NCI-H1417 (cell line): ENCODE results near the gene ADGRF3.
"Not testable (repeated sequence)": the region's sequence is repeated elsewhere in the genome, so short reads cannot be mapped to it uniquely, and the experiment has no call there.

Source experiments
- DNase-seq, 3 experiments: peaks; one replicate each; lab custom pipeline; 2025; lab: John Stamatoyannopoulos, UW

ADGRF3 gene, protein sequence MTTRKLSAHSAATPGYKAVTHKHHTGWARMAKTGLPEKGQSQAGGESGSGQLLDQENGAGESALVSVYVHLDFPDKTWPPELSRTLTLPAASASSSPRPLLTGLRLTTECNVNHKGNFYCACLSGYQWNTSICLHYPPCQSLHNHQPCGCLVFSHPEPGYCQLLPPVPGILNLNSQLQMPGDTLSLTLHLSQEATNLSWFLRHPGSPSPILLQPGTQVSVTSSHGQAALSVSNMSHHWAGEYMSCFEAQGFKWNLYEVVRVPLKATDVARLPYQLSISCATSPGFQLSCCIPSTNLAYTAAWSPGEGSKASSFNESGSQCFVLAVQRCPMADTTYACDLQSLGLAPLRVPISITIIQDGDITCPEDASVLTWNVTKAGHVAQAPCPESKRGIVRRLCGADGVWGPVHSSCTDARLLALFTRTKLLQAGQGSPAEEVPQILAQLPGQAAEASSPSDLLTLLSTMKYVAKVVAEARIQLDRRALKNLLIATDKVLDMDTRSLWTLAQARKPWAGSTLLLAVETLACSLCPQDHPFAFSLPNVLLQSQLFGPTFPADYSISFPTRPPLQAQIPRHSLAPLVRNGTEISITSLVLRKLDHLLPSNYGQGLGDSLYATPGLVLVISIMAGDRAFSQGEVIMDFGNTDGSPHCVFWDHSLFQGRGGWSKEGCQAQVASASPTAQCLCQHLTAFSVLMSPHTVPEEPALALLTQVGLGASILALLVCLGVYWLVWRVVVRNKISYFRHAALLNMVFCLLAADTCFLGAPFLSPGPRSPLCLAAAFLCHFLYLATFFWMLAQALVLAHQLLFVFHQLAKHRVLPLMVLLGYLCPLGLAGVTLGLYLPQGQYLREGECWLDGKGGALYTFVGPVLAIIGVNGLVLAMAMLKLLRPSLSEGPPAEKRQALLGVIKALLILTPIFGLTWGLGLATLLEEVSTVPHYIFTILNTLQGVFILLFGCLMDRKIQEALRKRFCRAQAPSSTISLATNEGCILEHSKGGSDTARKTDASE

DNA sequence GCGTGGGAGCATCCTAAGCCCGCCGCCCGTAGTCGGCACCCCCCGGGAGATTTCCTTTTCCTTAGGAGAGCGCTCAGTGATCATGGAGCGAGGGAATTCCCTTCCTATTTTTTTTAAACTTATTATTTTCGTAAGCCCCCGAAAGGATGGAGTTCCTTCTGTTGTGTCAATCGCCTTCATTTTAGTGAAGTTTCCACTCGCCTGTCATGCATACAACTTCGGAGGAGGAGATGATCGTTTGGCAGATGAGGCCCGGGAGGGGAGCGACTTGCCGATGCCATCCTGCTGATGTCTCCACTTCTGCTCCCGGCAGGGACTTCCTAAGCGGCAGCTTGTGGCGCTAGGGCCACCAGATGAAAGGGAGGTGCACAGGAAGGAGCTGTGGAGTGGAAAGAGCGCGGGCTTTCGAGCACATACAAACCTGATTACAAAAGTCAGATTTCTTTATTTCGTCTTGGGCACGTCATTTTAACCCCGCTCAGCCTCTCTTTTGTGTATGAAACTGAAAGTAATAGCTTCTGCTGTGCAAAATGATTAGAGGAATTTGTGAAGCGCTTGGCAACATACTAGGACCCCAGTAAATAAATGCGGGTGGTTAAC lies at the start of gene ADGRF3:
Gene ADGRF3, minus strand, starts transcription at position 336 of the 600 bp plus-strand sequence. CDS start 555 bp downstream, outside the sequence.
- peak; percentile 75 to 86 (median 78) for DNase-seq

DNA sequence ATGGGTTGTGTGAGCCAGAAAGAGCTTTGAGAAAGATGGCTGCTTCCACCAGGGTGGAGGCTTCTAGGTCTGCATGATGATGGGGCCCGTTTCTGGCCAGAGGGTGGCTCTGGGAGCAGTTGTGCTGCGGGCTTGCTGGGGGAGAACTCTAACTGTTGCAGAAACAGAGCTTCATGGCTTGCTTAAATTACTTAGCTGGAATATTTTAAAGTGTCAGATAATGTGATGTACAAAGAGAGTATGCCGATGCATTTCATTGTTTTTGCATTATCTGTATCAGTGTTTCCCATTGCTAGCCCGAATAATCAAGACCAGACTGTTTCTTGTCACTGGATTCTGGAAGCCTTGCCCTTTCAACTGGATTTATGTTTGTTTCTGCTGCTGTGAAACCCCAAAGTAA lies 48.8 kb upstream of the ADGRF3 start:
- no peak for DNase-seq

DNA sequence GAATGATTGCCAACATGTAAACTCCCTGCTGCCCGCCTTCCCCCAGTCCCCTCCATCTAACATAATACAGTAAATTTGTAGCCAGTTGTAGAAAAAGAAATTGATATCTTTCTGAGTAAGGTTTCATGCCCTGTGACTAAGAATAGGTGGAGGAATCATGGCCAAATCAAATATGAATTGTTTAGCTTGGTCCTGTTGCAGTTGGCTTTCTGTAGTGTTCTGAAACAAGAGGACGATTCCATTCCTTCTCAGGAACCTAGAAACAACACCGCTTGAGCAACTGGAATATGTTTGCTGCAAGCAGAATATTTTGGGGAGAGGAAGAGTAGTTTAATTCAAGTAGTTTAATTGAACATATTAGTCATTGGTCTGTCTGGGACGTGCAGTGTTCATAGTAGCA lies 48.1 kb upstream of the ADGRF3 start:
- DNase-seq, result no peak

DNA sequence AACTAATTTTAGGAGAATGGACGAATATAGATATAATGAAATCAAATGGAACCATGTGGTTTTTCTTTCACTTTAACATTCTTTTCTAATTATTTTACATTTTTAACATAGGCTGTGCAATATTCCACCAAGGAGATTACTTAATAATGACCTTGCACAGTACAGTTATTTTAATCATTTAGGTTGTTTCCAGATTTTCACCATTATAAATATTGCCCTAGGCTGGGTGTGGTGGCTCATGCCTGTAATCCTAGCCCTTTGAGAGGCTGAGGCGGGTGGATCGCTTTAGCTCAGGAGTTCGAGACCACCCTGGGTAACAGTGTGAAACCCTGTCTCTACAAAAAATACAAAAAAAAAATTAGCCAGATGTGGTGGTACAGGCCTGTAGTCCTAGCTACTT lies 40.6 kb upstream of the ADGRF3 start:
- no peak for DNase-seq

DNA sequence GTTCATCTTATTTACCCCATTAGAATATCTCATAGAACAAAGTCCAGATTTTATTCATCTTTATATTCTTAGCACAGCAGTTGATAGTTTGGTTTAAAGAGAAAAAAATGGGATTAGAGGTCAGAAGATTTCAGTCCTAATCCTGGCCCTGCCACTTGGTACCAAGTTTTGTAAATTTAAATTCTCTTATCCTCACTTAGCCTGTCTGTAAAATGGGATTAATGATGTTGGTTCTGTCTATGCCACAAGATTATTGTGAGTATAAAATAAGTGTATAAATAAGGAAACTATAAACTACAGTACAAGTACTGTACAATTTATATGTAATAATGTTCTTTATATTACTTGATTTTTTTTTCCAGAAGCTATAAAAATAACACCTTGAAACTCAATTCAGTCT lies 38.0 kb upstream of the ADGRF3 start:
- no peak for DNase-seq

DNA sequence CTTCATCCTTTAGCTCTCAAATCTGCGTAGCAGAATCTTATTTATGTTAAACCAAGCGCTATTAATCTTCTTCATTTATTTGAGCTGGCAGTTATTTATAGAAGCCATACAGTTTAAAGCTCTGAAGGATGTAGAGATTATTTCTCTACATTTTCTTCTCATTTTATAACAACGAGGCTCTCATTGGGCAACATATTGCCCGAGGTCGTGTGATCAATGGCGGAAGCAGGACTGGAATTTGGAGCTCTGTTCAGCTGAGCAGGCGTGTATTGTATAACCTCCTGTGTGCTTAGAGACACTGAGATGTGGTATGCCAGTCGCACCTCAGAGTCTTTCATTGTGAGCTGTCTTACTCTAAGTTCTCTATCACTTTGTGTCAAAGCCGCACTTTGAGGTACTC lies 37.6 kb upstream of the ADGRF3 start:
- no peak for DNase-seq

DNA sequence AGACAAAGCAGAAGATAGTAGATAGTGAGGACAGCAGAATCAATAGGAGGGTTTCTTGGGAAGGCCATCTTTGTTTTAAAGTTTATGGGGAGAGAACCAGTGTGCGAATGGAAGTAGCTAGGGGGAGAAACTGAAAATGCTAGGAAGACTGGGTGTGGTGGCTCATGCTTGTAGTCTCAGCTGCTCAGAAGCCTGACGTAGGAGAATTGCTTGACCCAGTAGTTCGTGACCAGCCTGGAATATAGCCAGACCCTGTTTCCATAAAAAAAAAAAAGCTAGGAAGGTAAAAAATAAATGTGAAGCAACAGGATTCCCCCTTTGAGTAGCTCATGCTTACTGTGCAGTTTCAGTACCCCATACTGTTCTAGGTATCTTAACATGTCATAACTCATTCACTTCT lies 36.0 kb upstream of the ADGRF3 start:
- no peak for DNase-seq

DNA sequence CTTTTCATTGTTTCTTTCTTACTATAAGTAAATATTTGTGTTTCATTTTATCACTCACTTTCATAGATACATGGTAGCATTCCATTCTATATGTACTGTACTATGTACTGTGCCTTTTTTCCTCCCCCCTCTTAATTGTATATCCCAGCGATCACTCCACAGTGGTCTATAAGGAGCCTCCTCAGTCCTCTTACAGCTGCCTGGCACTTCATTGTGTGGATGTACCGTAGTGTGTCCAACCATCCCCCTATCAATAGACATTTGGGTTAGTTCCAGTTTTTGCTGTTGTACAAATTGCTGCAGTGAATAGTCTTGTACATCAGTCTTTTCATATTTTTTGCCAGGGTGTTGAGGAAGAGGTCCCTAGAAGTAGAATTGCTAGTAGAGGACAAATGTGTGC lies 33.7 kb upstream of the ADGRF3 start:
- no peak for DNase-seq

DNA sequence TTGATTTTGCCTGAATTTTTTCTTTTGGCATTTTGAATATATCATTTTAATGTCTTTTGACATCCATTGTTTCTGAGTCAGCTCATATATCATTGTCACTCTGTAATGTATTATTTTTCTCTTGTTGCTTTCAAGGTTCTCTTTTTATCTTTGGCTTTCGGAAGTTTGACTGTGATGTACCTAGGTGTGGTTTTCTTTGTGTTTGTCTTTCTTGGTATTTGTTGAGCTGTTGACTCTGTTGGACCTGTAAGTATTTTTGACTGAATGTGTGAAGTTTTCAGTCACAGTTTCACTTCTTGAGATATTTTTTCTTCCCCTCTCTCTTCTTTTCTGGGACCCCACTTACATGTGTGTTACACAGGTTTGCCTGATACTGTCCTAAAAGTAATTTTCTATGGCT lies 30.2 kb upstream of the ADGRF3 start:
- DNase-seq, result no peak

DNA sequence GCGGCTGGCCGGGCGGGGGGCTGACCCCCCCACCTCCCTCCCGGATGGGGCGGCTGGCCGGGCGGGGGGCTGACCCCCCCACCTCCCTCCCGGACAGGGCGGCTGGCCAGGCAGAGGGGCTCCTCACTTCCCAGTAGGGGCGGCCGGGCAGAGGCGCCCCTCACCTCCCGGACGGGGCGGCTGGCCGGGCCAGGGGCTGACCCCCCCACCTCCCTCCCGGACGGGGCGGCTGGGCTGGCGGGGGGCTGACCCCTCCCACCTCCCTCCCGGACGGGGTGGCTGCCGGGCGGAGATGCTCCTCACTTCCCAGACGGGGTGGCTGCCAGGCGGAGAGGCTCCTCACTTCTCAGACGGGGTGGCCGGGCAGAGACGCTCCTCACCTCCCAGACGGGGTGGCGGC lies 24.3 kb upstream of the ADGRF3 start:
- not testable (repeated sequence) for DNase-seq

DNA sequence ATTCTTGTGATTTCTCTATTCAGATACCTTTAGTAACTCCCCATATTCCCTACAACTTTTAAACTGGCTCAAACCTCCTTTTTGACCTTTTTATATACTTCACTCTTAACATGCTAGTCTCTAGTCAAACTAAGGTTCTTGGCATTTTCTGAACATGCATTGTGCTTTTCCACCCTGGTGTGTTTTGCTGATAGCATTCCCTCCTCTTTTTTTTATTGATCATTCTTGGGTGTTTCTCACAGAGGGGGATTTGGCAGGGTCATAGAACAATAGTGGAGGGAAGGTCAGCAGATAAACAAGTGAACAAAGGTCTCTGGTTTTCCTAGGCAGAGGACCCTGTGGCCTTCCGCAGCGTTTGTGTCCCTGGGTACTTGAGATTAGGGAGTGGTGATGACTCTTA lies 23.1 kb upstream of the ADGRF3 start:
- DNase-seq, result not testable (repeated sequence)

DNA sequence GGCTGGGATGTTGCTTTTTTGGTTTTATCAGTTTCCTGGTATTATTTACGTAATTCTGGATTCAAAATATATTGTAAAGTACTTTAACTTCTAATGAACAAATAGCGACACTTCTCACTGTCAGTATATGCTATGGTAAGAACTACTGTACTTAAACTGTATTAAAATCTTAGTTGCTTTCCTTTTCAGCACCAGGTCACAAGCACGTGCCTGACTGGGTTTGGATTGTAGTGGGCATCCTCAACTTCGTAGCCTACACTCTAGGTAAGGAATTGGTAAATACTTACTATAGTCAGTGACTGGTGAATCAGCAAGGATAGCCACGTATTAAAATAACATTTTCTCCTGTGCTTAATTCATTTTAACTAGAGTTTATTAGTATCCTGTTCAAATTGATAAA lies 20.4 kb upstream of the ADGRF3 start:
- no peak for DNase-seq

DNA sequence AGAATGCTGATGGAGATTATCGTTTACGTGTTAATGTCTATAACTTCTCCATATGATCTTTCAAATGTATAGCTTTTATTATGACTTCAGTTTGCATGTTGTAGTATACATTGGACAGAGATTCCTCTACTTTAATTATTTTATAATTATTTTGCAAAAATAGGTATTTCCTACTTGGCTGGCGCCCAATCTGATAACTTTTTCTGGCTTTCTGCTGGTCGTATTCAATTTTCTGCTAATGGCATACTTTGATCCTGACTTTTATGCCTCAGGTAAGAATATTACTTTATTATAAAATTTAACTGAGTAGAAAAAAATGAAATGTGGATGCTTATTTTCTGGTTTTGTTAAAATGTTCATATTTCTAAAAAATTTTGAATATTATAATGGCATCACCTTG lies 18.1 kb upstream of the ADGRF3 start:
- DNase-seq, result no peak

DNA sequence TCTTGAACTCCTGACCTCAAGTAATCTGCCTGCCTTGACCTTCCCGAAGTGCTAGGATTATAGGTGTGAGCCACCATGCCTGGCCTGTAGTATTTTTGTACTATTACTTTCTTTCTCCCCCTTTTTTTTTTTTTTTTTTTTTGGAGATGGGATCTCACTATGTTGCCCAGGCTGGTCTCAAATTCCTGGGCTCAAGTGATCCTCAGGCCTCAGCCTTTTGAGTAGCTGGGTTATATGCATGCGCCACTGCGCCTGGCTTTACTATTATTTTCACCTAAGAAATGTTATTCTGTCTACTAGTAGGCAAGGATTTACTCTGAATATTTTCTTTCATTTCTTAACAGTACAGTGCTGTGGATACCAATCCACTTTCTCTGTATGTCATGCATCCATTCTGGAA lies 17.4 kb upstream of the ADGRF3 start:
- DNase-seq, result no peak

DNA sequence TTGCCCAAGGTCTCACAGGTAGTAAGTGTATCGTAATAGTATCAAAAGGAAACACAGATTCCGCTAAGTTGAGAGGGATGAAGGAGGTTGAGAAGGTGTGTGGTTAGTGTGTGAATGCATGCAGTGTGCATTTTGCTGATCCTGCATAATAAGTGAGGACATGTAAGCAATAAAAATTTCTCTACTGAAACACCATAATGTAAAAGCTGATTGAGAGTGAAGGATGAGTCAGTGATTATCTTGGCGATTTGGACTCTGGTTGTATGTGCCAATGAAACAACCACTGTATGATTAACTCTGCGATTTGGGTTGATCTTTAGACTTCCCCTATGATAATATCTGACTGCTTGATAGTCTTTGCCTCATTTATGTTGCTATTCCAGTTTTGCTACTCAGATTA lies 16.7 kb upstream of the ADGRF3 start:
- no peak for DNase-seq

DNA sequence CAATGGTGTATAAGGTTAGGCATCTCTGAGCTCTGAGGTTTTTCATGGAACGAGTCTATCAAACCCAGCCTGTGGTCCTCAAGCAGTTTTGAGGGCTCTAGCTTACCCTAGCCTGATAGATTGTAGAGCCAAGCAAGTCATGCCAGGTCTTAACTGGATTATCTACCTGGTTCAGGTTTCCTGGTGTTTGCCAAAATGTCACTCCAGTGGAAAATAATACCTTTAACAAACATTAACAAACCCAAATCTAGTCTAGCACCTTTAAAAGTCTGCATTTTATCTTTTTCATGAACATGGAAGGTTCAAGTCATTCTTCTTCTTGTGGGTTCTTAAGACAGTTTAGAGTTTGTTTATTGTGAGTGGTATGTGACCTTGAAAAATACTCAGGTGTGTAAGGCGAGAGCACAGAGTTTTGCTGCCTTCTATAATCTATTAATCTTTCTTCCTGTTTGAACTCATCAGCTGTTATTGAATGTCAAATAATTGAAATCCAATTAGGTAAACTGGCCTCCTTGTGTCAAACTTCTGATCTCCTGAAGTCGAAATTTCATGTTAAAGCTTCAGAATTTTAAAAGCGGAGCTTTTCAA lies 13.4 kb upstream of the ADGRF3 start:
- DNase-seq, result no peak

DNA sequence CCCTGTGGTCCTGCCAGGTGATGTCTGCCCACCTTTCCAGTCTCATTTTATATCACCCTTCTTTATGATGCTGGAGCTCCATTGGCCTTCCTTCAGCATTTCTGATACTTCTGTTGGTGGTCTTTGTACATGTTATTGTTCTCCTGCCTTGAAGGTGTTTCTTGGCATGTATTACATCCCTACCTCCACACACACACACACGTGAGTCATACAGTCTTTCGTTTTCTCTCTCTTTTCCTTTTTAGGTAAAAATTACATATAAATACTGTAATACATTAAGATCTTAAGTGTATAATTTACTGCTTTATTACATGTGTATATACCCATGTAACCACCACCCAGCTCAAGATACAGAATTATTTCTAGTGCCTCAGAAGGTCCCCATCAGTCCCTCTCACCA lies 10.2 kb upstream of the ADGRF3 start:
- DNase-seq, result no peak

DNA sequence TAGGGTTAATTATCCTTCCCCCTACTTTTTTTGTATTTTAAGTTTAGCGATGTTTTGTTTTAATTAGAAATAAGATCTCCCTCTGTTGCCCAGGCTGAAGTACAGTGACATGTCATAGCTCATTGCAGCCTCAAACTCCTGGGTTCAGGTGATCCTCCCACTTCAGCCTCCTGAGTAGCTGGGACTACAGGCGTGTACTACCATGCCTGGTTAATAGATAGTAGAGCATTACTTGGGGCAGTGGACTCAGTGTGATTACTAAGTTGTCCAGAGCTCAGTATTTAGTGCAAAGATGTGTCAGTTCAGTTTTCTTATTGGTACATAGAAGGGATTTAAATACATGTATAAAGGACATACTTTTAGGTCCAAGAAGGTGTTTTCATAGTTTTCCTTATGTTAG lies 9.5 kb upstream of the ADGRF3 start:
- no peak for DNase-seq

DNA sequence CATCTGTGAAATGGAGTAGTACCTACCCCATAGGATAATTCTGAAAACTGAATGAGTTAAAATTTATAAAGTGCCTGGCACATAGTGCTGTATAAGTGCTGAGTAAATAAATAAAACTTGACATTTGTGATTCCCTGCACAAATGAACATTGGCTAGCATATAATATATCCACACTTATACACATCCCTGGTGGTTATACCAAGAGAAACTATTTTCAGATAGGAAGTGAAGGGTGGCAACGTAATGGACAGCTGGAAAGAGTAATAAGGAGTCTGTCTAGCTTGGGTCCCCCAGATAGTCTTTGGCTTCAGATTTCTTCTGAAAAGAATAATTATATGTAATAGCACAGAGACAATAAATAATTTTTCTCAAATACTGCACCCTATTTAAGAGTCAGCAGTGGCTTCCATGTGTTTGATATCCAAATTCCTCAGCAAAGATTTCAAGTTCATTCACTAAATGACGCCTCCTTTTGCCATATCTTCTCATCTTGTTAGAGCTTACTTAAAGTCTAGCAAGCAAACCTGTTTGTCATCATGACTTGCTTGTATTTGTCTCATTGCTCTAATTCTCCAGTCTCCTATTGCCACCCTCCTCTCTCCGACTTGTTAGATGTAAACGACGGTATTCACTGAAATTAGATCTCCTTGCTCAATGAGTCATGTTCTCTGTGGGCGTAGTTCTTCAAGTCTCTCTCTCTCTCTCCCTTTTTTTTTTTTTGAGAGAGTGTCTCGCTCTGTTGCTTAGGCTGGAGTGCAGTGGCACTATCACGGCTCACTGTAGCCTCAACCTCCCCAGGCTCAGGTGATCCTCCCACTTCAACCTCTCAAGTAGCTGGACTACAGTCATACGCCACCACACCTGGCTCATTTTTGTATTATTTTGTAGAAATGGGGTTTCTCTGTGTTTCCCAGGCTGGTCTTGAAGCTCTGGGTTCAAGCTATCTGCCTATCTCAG lies 8.7 kb upstream of the ADGRF3 start:
- DNase-seq, result peak in 1 of 3 experiments; percentile 53

DNA sequence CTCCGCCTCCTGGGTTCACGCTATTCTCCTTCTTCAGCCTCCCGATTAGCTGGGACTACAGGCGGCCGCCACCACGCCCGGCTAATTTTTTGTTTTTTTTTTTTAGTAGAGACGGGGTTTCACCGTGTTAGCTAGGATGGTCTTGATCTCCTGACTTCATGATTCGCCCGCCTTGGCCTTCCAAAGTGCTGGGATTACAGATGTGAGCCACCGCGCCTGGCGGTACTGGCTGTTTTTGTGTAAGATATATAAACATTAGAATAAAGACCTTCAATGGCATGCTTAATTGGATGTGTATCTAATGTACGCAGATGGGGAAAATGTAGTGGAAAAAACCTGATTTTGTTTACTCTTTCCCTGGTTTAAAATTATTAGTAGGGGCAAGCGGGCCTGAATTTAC lies 7.9 kb upstream of the ADGRF3 start:
- not testable (repeated sequence) for DNase-seq

DNA sequence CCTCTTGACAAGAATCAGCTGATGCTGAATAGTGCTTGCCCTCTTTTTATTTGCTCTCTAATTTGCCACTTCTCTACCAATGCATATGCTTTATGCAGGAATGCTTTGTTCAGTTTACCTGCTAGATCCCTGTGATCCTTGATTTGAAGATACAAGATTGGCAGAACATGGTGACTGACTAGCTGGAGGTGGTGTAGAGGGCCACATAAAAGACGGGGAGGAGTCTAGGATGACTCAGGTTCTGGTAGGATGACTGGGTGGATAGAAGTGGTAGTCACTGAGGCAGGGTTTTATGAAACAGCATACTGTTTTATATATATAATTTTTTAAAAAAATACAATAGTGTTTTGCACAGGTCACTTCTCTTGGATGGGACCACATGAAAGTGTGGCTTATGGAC lies 6.3 kb upstream of the ADGRF3 start:
- no peak for DNase-seq
